Retinal pigment epithelial cell (primary cell): ENCODE data around the gene ALDH3B2.

Experiments
- DNase-seq: peaks from one replicate; pipeline ENCODE4 v3.0.0-alpha.2; 2010; ENCODE audit warnings: low read depth
- H3K4me3 ChIP-seq: 2 replicates; pipeline ENCODE4 v1.5.1; 2011; ENCODE audit warnings: mild to moderate bottlenecking, low read length, control low read depth, moderate library complexity
- TF ChIP-seq, protein P1 (sequence below): conservative IDR thresholded peaks from 2 replicates; pipeline ENCODE4 v1.5.1; 2011; ENCODE audit warnings: low read depth, low read length, control low read depth, inconsistent platforms

Gene ALDH3B2

DNA sequence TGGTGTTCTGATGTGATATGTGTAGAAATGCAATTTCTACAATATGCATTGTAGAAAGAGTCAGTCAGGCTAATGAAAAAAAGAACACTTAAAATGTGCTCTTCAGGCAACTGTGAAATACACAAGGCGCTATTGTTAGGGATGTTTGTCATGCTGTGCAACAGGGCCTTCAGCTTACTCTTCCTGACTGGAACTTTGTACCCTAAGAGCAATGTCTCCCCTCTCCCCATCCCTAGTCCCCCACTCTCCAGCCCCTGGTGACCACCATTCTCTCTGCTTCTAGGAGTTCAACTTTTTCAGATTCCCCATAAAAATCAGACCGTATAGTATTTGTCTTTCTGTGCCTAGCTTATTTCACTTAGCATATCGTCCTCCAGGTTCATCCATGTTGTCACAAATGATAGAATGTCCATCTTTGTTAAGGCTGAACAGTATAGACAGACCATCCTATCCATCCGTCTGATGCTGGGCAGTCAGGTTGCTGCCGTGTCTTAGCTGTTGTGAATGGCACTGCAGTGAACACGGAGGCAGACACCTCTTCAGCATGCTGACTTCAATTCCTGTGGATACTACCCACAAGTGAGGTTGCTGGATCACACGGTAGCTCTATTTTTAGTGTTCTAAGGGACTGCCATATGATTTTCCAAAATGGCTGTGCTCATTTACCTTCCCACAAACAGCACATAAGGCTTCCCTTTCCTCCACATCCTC is 57.0 kb downstream of the ALDH3B2 start:
- DNase-seq, result no peak
- no peak overlapping the region for H3K4me3 ChIP-seq
- TF ChIP-seq, protein P1, sequence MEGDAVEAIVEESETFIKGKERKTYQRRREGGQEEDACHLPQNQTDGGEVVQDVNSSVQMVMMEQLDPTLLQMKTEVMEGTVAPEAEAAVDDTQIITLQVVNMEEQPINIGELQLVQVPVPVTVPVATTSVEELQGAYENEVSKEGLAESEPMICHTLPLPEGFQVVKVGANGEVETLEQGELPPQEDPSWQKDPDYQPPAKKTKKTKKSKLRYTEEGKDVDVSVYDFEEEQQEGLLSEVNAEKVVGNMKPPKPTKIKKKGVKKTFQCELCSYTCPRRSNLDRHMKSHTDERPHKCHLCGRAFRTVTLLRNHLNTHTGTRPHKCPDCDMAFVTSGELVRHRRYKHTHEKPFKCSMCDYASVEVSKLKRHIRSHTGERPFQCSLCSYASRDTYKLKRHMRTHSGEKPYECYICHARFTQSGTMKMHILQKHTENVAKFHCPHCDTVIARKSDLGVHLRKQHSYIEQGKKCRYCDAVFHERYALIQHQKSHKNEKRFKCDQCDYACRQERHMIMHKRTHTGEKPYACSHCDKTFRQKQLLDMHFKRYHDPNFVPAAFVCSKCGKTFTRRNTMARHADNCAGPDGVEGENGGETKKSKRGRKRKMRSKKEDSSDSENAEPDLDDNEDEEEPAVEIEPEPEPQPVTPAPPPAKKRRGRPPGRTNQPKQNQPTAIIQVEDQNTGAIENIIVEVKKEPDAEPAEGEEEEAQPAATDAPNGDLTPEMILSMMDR, result no peak

DNA sequence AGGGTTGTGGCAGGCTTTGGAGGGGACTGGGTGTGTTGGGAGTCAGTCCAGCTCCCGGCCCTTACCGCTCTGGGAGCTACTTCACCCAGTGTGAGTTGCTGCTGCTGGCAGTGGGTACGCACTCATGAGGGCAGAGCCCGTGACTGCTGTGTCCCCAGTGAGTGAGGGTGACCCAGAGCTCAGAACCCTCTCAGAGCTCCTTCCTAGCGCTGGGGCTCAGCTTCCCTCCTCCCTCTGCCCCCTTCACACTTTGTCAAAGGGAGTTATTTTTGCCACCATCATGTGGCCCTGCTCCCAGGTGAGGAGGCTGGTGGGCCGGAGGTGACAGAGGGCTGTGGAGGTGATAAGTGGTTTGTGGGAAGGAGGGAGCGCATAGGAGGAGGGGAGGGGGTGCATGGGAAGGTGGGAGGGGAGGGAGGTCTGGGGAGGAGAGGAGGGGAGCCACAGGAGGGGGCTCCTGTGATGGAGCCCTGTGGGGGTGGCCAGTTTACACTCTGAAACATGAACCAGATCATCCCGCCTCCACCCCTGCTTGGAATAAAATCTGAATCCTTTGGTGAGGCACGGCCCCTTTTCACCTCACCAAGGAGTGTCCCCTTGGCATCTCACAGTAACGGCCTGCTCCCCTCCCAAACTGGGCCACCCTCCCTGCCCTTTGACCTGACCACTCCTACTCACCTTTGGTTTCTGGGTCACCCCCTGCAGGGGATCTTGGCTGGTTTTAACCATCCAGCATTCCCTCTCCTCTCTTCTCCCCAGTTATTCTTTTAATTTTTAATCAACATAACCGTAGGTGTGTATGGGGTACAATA is 57.8 kb downstream of the ALDH3B2 start:
- H3K4me3 ChIP-seq, result no peak overlapping the region
- TF ChIP-seq, protein P1, result no peak
- DNase-seq, result no peak

DNA sequence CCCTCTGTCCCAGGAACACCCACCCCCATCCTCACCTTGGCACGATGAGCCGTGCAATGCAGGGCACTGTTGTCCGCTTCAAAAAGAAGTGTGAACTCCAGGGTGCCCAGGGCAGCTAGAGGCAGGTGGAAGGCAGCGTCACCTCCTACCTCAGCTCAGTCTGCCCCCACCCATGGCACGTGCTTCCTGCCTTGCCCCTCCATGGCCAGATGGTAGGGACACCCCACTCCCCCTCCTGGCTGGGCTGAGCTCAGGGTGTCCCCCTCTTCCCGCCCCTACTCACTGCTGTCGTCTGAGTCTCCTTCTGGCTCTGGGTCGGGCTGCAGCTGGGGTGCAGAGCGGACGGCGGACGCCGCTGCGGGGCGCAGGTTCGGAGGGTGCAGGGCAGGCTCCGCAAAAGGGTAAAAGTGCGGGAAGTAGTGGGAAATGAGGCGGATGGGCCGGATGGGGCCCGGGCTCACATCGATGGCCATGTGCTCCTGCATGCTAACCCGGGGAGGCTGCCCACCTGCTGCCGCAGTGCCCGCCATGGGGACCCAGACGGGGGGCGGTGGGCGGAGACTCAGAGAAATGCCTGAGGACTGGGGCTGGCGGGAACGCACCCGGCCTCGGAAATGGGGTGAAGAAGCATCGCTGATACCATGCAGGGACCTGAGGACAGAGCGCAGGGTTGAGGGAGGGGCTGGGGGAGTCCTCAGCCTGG is 58.5 kb downstream of the ALDH3B2 start:
- TF ChIP-seq, protein P1, result no peak
- no peak overlapping the region for H3K4me3 ChIP-seq

DNA sequence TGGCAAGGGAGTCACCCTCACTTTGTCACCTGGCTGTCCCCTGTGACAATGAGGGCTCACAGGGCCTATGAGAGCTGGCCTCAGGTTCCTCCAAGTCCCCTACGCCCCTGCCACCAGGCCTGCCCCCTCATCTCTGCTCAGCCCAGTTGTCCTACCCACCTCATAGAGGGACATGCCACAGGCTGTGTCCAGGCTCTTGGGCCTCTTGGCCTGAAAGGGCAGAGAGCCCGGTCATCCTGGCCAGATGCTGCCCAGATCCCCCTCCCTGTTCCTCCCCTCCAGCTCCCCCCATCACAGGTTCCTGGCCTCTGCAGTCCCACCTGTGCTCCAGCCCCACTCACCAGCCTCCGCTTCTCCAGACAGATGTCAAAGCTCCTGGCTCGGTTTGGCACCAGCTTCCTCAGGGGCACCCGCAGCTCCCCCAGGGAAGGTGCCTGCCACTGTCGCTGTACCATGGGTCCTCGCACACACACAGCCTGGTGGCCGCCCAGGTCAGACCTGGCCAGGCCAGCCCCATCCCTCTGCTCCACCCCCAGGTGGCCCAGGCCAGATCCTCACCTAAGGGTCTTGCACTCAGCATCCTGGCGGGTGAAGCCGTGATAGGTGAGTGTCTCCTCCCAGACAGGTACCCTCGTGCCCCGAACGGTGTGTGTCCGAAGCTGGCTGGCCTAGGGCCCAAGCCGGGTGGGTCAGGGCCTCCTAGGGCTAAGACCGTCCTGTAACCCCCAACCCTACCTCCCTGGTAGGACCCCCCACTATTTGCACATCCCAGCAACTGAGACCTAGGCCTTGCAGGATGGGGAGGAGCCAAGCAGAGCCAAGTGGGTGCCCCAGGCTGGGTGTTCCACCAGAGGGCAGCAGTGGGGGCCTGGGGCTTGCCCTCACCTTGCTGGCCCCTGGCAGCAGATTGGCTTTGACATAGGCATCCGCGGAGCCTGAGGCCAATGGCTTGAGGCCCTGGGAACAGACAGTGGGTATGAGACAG is 59.4 kb downstream of the ALDH3B2 start:
- DNase-seq, result no peak
- TF ChIP-seq, protein P1, result peak; percentile 68
- H3K4me3 ChIP-seq, result no peak overlapping the region

More for the DNA sequence above, 58.5 kb downstream of the ALDH3B2 start:
- DNase-seq, result no peak

DNA sequence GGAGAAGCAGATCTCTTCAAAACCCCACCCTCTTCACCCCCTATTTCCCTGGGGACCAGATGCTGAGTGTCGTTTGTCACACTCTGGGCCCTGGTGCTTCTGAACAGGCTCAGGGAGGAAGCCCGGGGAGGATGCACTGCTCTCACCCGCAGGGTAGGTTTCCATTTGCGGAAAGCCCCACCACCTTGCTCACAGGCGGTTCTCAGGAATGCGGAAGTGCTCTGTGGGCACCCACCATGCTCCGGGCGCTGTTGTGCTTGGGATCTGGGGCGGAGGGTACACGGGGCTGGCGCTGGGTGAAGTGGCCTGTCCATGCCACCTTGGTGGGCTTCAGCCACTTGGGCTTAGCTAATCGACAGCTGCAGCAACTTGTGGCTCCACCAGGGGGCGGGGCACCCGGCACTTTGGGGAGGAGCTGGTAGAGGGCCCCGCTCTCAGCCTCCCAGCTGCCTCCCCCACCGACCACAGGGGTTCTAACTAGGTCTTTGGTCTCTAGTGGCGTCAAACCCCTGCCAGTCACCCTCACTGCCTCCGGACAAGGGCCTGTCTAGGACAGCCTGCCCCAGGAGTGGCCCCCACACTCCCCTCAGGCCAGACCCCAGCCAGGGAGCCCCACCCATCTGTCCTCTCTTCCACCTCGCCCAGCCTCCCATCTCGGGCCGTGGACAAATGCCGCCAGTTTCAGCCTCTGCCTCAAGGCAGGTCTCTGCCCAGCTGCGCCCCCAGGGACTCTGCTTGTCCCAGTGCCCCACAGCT is 60.3 kb downstream of the ALDH3B2 start:
- TF ChIP-seq, protein P1, result peak; percentile 79
- DNase-seq, result no peak
- peak overlapping the region; percentile 20 for H3K4me3 ChIP-seq
